H9 (cell line): ENCODE measurements around the gene HCN1. TPM values are rescaled to one million over a fixed set of nuclear protein-coding genes. Genes with fewer than 3 reads are reported as not detected.

ENCODE experiments used
- DNase-seq: peaks from one replicate; pipeline ENCODE4 v3.0.0-alpha.2; 2017
- H2AFZ ChIP-seq: one replicate; pipeline ENCODE4 v1.6.1; 2013; ENCODE audit warnings: mild to moderate bottlenecking, low read length, control low read depth, moderate library complexity
- H2AK5ac ChIP-seq: 2 replicates; pipeline ENCODE4 v1.6.1; 2013; ENCODE audit warnings: low read length, control low read depth, mixed read lengths; ENCODE audit not compliant: insufficient read length
- H2BK120ac ChIP-seq: one replicate; pipeline ENCODE4 v1.6.1; 2013; ENCODE audit warnings: low read depth, mild to moderate bottlenecking, low read length, control low read depth, inconsistent platforms; ENCODE audit not compliant: poor library complexity, severe bottlenecking
- H2BK12ac ChIP-seq: 2 replicates; pipeline ENCODE4 v1.6.1; 2013; ENCODE audit warnings: low read length, control low read depth, mixed read lengths, low read depth; ENCODE audit not compliant: insufficient read length
- H2BK15ac ChIP-seq: 2 replicates; pipeline ENCODE4 v1.6.1; 2013; ENCODE audit warnings: low read depth, low read length, control low read depth
- H2BK20ac ChIP-seq: one replicate; pipeline ENCODE4 v1.6.1; 2013; ENCODE audit warnings: low read depth, mild to moderate bottlenecking, low read length, control low read depth, inconsistent platforms; ENCODE audit not compliant: poor library complexity, severe bottlenecking
- H2BK5ac ChIP-seq: 2 replicates; pipeline ENCODE4 v1.6.1; 2013; ENCODE audit warnings: low read length, control low read depth, mixed read lengths; ENCODE audit not compliant: insufficient read length
- H3K14ac ChIP-seq: 2 replicates; pipeline ENCODE4 v1.6.1; 2013; ENCODE audit warnings: low read length, control low read depth; ENCODE audit not compliant: insufficient read depth
- H3K18ac ChIP-seq: 2 replicates; pipeline ENCODE4 v1.6.1; 2013; ENCODE audit warnings: low read depth, mild to moderate bottlenecking, mixed read lengths, low read length, control low read depth; ENCODE audit not compliant: insufficient read length
- H3K23ac ChIP-seq: 2 replicates; pipeline ENCODE4 v1.6.1; 2013; ENCODE audit warnings: low read length, control low read depth, mixed read lengths, low read depth; ENCODE audit not compliant: insufficient read length
- H3K23me2 ChIP-seq: 2 replicates; pipeline ENCODE4 v1.6.1; 2013; ENCODE audit warnings: low read depth, mild to moderate bottlenecking, mixed read lengths, low read length, control low read depth; ENCODE audit not compliant: insufficient read length, poor library complexity, severe bottlenecking
- H3K27ac ChIP-seq: 2 replicates; pipeline ENCODE4 v1.5.1; 2013; ENCODE audit warnings: low read length, control low read depth, mixed read lengths, low read depth; ENCODE audit not compliant: insufficient read length
- H3K27me3 ChIP-seq: 2 replicates; pipeline ENCODE4 v1.6.1; 2013; ENCODE audit warnings: low read length, control low read depth, inconsistent platforms; ENCODE audit not compliant: insufficient read depth
- H3K4ac ChIP-seq: 2 replicates; pipeline ENCODE4 v1.6.1; 2013; ENCODE audit warnings: low read depth, mild to moderate bottlenecking, control low read depth, inconsistent platforms, low read length, moderate library complexity
- H3K4me1 ChIP-seq: 2 replicates; pipeline ENCODE4 v1.6.1; 2013; ENCODE audit warnings: low read length, control low read depth, inconsistent platforms; ENCODE audit not compliant: insufficient read depth
- H3K4me2 ChIP-seq: 2 replicates; pipeline ENCODE4 v1.6.1; 2013; ENCODE audit warnings: low read length, control low read depth, mixed read lengths; ENCODE audit not compliant: insufficient read length, insufficient read depth
- H3K56ac ChIP-seq: 2 replicates; pipeline ENCODE4 v1.6.1; 2013; ENCODE audit warnings: low read depth, mild to moderate bottlenecking, mixed read lengths, low read length, control low read depth; ENCODE audit not compliant: insufficient read length
- H3K79me1 ChIP-seq: 2 replicates; pipeline ENCODE4 v1.6.1; 2013; ENCODE audit warnings: low read depth, mild to moderate bottlenecking, moderate library complexity, low read length, control low read depth, inconsistent platforms; ENCODE audit not compliant: insufficient read depth, poor library complexity, severe bottlenecking
- H3K79me2 ChIP-seq: 2 replicates; pipeline ENCODE4 v1.6.1; 2013; ENCODE audit warnings: low read length, control low read depth, inconsistent platforms; ENCODE audit not compliant: insufficient read depth
- H3K9ac ChIP-seq: 2 replicates; pipeline ENCODE4 v1.6.1; 2013; ENCODE audit warnings: low read length, control low read depth, mixed read lengths; ENCODE audit not compliant: insufficient read length; ENCODE audit errors: extremely low read depth
- H3K9me3 ChIP-seq: one replicate; pipeline ENCODE4 v1.6.1; 2013; ENCODE audit warnings: low read depth, low read length, inconsistent platforms; ENCODE audit not compliant: control insufficient read depth
- H3T11ph ChIP-seq: one replicate; pipeline ENCODE4 v1.6.1; 2013; ENCODE audit warnings: mild to moderate bottlenecking, low read length, control low read depth, inconsistent platforms
- H4K20me1 ChIP-seq: one replicate; pipeline ENCODE4 v1.6.1; 2013; ENCODE audit not compliant: control insufficient read depth, insufficient read length, insufficient read depth
- H4K5ac ChIP-seq: 2 replicates; pipeline ENCODE4 v1.6.1; 2013; ENCODE audit warnings: low read depth, mild to moderate bottlenecking, mixed read lengths, low read length, control low read depth; ENCODE audit not compliant: insufficient read length
- H4K8ac ChIP-seq: replicated peaks from 2 replicates; pipeline ENCODE4 v1.6.1; 2013; ENCODE audit warnings: low read length, control low read depth, mixed read lengths, low read depth; ENCODE audit not compliant: insufficient read length
- H4K91ac ChIP-seq: 2 replicates; pipeline ENCODE4 v1.6.1; 2013; ENCODE audit warnings: low read depth, mild to moderate bottlenecking, moderate library complexity, mixed read lengths, low read length, control low read depth; ENCODE audit not compliant: insufficient read length
- H3K27ac Mint-ChIP-seq, 3 experiments: 2 replicates in 2 of 3; 3 replicates in 1 of 3; pipeline ENCODE4 v1.8.0; 2020 to 2021; ENCODE audit warnings: mixed read lengths in 3 of 3, mild to moderate bottlenecking in 1 of 3, moderate library complexity in 1 of 3
- H3K27me3 Mint-ChIP-seq: 2 replicates; pipeline ENCODE4 v1.8.0; 2021; ENCODE audit warnings: low read depth, mild to moderate bottlenecking, moderate library complexity, mixed read lengths
- H3K36me3 Mint-ChIP-seq, 3 experiments: 2 replicates in 2 of 3; 3 replicates in 1 of 3; pipeline ENCODE4 v1.8.0; 2020 to 2021; ENCODE audit warnings: low read depth in 3 of 3, mixed read lengths in 3 of 3; ENCODE audit not compliant: insufficient read depth in 1 of 3
- H3K4me1 Mint-ChIP-seq, 2 experiments: 2 replicates each; pipeline ENCODE4 v1.8.0; 2020; ENCODE audit warnings: mixed read lengths in 2 of 2
- H3K4me3 Mint-ChIP-seq, 2 experiments: 2 replicates in 1 of 2; 3 replicates in 1 of 2; pipeline ENCODE4 v1.8.0; 2020 to 2021; ENCODE audit warnings: mild to moderate bottlenecking in 2 of 2, mixed read lengths in 2 of 2, moderate library complexity in 1 of 2
- H3K9me3 Mint-ChIP-seq, 2 experiments: 2 replicates in 1 of 2; 3 replicates in 1 of 2; pipeline ENCODE4 v1.8.0; 2020; ENCODE audit warnings: mild to moderate bottlenecking in 2 of 2, mixed read lengths in 2 of 2, moderate library complexity in 1 of 2
- CTCF ChIP-seq: fragments of 200-600 bp; sonication (generic); conservative IDR thresholded peaks from 3 replicates; pipeline ENCODE4 v1.8.0; 2021; ENCODE audit warnings: antibody characterized with exemption, mild to moderate bottlenecking
- WGBS: extraction: QIAGEN DNeasy Blood & Tissue Kit; methylation state at CpG from one replicate; pipeline ENCODE4 v1.1.7; 2013; ENCODE audit warnings: missing lambda C conversion rate, low lambda C conversion rate, mixed read lengths; ENCODE audit not compliant: insufficient read length; ENCODE audit errors: extremely low coverage; 5-methylcytosine and 5-hydroxymethylcytosine counted together
- total RNA-seq: library from RNA; stranded (reverse); gene quantifications from 2 replicates; pipeline ENCODE4 v1.2.1, GENCODE V29; 2021

Gene HCN1
- total RNA-seq, 1 experiment from 2014 or later, result 4.6 TPM

DNA sequence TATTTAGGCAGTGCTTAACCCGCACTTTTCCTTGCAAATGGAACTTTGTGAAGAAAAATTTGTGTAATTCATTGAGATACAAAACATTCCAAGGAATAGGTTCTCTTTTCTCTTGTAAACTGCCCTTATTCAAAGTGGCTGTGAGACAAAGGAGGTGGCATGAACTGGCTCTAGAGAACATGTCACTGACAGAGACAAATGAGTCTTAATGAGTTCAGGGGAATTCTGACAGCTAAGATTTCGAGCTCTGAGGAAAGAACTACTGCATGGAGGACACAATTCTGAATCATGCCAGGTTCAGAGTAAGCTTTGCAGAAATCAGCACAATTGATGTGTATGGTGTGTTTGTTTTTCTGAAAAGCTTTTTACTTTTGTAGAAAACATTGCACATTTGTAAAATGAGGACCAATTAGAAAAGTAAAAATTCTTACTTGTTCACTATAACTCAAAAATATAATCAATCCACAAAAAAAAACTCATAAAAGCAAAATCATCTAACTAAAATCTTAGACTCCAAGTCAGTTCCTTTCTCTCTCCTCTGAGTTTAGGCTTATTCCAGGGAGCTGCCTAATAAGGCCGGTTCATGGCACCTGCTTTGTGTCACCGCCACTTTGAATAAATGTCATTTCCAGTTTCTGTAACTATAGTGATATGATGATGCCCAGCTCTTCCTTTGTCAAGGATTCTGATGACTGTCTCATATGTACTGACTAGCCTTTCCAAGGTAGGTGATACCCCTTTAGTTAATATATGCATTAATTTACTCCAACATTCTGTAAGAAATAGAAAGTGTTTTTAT lies 163.2 kb downstream of the HCN1 start:
- H3K4me1 Mint-ChIP-seq, result peaks cover 17 to 20% of the 10 kb centered on the region in 2 experiments
- H3K4me1 ChIP-seq, result peaks cover 2% of the 10 kb centered on the region; the same call in 1 of the 2 replicates
- no peak overlapping the region for H2BK5ac ChIP-seq
- H3K23ac ChIP-seq, result no peak overlapping the region
- WGBS, result no CpG with 5 or more reads among the region's 4 CpGs
- H3K27me3 ChIP-seq, result no peaks in the 10 kb centered on the region
- H3K9me3 Mint-ChIP-seq, result no peaks in the 10 kb centered on the region
- H3K9ac ChIP-seq, result no peak overlapping the region
- no peak overlapping the region for H3K56ac ChIP-seq
- no peak overlapping the region for H2BK15ac ChIP-seq
- no peak overlapping the region for H3K14ac ChIP-seq
- peak overlapping the region in 2 of 3 experiments; percentile 29 to 66; a peak in 2 of 7 replicates for H3K27ac Mint-ChIP-seq
- no peak overlapping the region for H3K4me2 ChIP-seq
- H2AK5ac ChIP-seq, result no peak overlapping the region
- H2BK20ac ChIP-seq, result no peak overlapping the region
- H3K18ac ChIP-seq, result no peak overlapping the region
- no peaks in the 10 kb centered on the region for H3K36me3 Mint-ChIP-seq
- DNase-seq, result no peak
- H3K4ac ChIP-seq, result no peak overlapping the region
- H3K4me3 Mint-ChIP-seq, result no peak overlapping the region
- H3K79me1 ChIP-seq, result no peaks in the 10 kb centered on the region
- no peak overlapping the region for H2BK12ac ChIP-seq
- no peak overlapping the region for H3K27ac ChIP-seq
- H4K5ac ChIP-seq, result no peak overlapping the region
- no peak overlapping the region for H2BK120ac ChIP-seq
- H3T11ph ChIP-seq, result no peak overlapping the region
- H4K8ac ChIP-seq, result no peak overlapping the region
- H3K23me2 ChIP-seq, result no peaks in the 10 kb centered on the region
- no peaks in the 10 kb centered on the region for H4K20me1 ChIP-seq
- no peaks in the 10 kb centered on the region for H3K27me3 Mint-ChIP-seq
- H2AFZ ChIP-seq, result no peak overlapping the region
- no peaks in the 10 kb centered on the region for H3K79me2 ChIP-seq
- no peak overlapping the region for H4K91ac ChIP-seq
- no peak for TF ChIP-seq CTCF
- H3K9me3 ChIP-seq, result no peaks in the 10 kb centered on the region
